Lung (tissue), 12 donors: ENCODE data around the gene LRRC8C. TPM values are rescaled to one million over a fixed set of nuclear protein-coding genes. Genes with fewer than 3 reads are reported as not detected.
A peak's percentile ranks its signal among the peaks of the same experiment; 100 is the strongest.

Experiments used
- ATAC-seq: fragments of 200-7000 bp; cut with Tn5 transposase; one replicate; pipeline ENCODE4 v1.9.1; 2020; ENCODE audit warnings: moderate number of reproducible peaks; ENCODE audit not compliant: insufficient read depth, low FRiP score
- DNase-seq, 3 donors: peaks; one replicate each; pipeline ENCODE4 v3.0.0-alpha.2; 2013 to 2017
- H3K27ac ChIP-seq, 2 donors: one replicate each; pipeline ENCODE4 v1.5.1; 2013; ENCODE audit warnings: mild to moderate bottlenecking in 2 of 2, moderate library complexity in 2 of 2, control low read depth in 1 of 2, inconsistent platforms in 1 of 2, low read depth in 1 of 2, low read length in 1 of 2
- H3K27me3 ChIP-seq, 3 donors: one replicate each; pipeline ENCODE4 v1.5.1; 2013; ENCODE audit warnings: low read length in 2 of 3; ENCODE audit not compliant: control insufficient read depth in 3 of 3, insufficient read depth in 3 of 3
- H3K36me3 ChIP-seq, 4 donors: one replicate each; pipeline ENCODE4 v1.5.1; 2013; ENCODE audit warnings: low read length in 4 of 4, mild to moderate bottlenecking in 1 of 4, moderate library complexity in 1 of 4; ENCODE audit not compliant: control insufficient read depth in 4 of 4, insufficient read depth in 4 of 4
- H3K4me1 ChIP-seq, 5 donors: one replicate each; pipeline ENCODE4 v1.5.1; 2013; ENCODE audit warnings: low read length in 5 of 5, mild to moderate bottlenecking in 2 of 5, moderate library complexity in 1 of 5; ENCODE audit not compliant: control insufficient read depth in 5 of 5, insufficient read depth in 5 of 5
- H3K4me3 ChIP-seq: one replicate; pipeline ENCODE4 v1.5.1; 2013; ENCODE audit warnings: mild to moderate bottlenecking, control low read depth, moderate library complexity
- H3K9ac ChIP-seq, 2 donors: one replicate each; pipeline ENCODE4 v1.5.1; 2013; ENCODE audit warnings: low read length in 2 of 2, control low read depth in 1 of 2; ENCODE audit not compliant: insufficient read depth in 1 of 2
- H3K9me3 ChIP-seq, 4 donors: one replicate each; pipeline ENCODE4 v1.5.1; 2013; ENCODE audit warnings: low read length in 3 of 4, mild to moderate bottlenecking in 1 of 4, moderate library complexity in 1 of 4; ENCODE audit not compliant: control insufficient read depth in 4 of 4, insufficient read depth in 3 of 4
- CTCF ChIP-seq: IDR thresholded peaks from 2 replicates; pipeline ENCODE4 v1.5.1; 2012; ENCODE audit warnings: mild to moderate bottlenecking; ENCODE audit errors: control extremely low read depth, extremely low read depth
- WGBS, 2 donors: extraction: QIAGEN DNeasy Blood & Tissue Kit; methylation state at CpG; one replicate each; pipeline ENCODE4 v1.1.7; 2013; 5-methylcytosine and 5-hydroxymethylcytosine counted together
- polyA plus RNA-seq, 2 donors: library from polyadenylated mRNA; stranded (reverse); fragments of 200-250 nt; gene quantifications; one replicate each; pipeline ENCODE4 v1.2.1, GENCODE V29; 2013
- total RNA-seq, 2 donors: library from RNA; depleted of rRNA in 1 of 2; stranded (reverse); fragments of >200 nt in 1 of 2; gene quantifications; one replicate each; pipeline ENCODE4 v1.2.1, GENCODE V29; 2014 to 2021
- donor health status: control.
- donor health status: control.
- donor health status: Bipolar disorder and iron deficiency.
- donor health status: healthy.
- donor health status: DM: yes; HTN: yes; CAD: no.

The LRRC8C gene
- total and polyA plus RNA-seq, 4 donors: 3.3 to 11.7 (median 6.9) TPM

- peak overlapping the region in 1 of 2 donors; percentile 67 for H3K27ac ChIP-seq
- DNase-seq: no peak
Measured at GRCh38 chr1:89608319-89608983, 24.5 kb upstream of the LRRC8C start.

GRCh38 chr1:89608984-89609725 lies 23.8 kb upstream of the LRRC8C start:
- ATAC-seq: no peak
- no peak for TF ChIP-seq CTCF
- Histone ChIP-seq H3K4me1 (peaks cover 0 to 13% (median 0%) of the 10 kb centered on the region in 5 donors), H3K36me3 (no peaks in the 10 kb centered on the region), H3K27ac (peak overlapping the region; percentile 5 to 15), H3K4me3 (no peak overlapping the region), H3K27me3 (no peaks in the 10 kb centered on the region), H3K9ac (no peak overlapping the region), H3K9me3 (no peaks in the 10 kb centered on the region)
- DNase-seq: no peak
- WGBS, 2 donors: 87 to 97% methylated on average over 20 of the region's 20 CpGs

More at GRCh38 chr1:89608319-89608983, 24.5 kb upstream of the LRRC8C start:
- H3K9me3 ChIP-seq: no peaks in the 10 kb centered on the region
- H3K4me3 ChIP-seq: no peak overlapping the region
- TF ChIP-seq CTCF: no peak
- no peak for ATAC-seq
- WGBS, 2 donors: 64 to 82% methylated on average over 9 of the region's 9 CpGs
- peaks cover 0 to 18% (median 0%) of the 10 kb centered on the region in 5 donors for H3K4me1 ChIP-seq
- H3K27me3 ChIP-seq: no peaks in the 10 kb centered on the region
- H3K36me3 ChIP-seq: no peaks in the 10 kb centered on the region
- H3K9ac ChIP-seq: no peak overlapping the region

GRCh38 chr1:89609781-89610456 lies 23.0 kb upstream of the LRRC8C start:
- Histone ChIP-seq H3K36me3 (no peaks in the 10 kb centered on the region), H3K9ac (no peak overlapping the region), H3K27ac (peak overlapping the region in 1 of 2 donors; percentile 5), H3K9me3 (no peaks in the 10 kb centered on the region), H3K27me3 (no peaks in the 10 kb centered on the region), H3K4me1 (peaks cover 0 to 7% (median 0%) of the 10 kb centered on the region in 5 donors), H3K4me3 (no peak overlapping the region)
- ATAC-seq: no peak
- no peak for DNase-seq
- 87 to 92% methylated on average over 14 of the region's 14 CpGs for WGBS, 2 donors
- TF ChIP-seq CTCF: no peak
